ENCODE measurements around the gene PLEKHG4. TPM values are rescaled to one million over a fixed set of nuclear protein-coding genes. Genes with fewer than 3 reads are reported as not detected.

PLEKHG4 gene
- total and polyA plus RNA-seq, 9 of the 15 experiments (the other 6 are each of a cell fraction or from before 2014, with no cell fraction given) = 3.7 to 36.8 (median 17.9) TPM

GRCh38 chr16:67287960-67288359, 8.6 kb downstream of the PLEKHG4 start (continued):
- TF ChIP-seq, protein P1, sequence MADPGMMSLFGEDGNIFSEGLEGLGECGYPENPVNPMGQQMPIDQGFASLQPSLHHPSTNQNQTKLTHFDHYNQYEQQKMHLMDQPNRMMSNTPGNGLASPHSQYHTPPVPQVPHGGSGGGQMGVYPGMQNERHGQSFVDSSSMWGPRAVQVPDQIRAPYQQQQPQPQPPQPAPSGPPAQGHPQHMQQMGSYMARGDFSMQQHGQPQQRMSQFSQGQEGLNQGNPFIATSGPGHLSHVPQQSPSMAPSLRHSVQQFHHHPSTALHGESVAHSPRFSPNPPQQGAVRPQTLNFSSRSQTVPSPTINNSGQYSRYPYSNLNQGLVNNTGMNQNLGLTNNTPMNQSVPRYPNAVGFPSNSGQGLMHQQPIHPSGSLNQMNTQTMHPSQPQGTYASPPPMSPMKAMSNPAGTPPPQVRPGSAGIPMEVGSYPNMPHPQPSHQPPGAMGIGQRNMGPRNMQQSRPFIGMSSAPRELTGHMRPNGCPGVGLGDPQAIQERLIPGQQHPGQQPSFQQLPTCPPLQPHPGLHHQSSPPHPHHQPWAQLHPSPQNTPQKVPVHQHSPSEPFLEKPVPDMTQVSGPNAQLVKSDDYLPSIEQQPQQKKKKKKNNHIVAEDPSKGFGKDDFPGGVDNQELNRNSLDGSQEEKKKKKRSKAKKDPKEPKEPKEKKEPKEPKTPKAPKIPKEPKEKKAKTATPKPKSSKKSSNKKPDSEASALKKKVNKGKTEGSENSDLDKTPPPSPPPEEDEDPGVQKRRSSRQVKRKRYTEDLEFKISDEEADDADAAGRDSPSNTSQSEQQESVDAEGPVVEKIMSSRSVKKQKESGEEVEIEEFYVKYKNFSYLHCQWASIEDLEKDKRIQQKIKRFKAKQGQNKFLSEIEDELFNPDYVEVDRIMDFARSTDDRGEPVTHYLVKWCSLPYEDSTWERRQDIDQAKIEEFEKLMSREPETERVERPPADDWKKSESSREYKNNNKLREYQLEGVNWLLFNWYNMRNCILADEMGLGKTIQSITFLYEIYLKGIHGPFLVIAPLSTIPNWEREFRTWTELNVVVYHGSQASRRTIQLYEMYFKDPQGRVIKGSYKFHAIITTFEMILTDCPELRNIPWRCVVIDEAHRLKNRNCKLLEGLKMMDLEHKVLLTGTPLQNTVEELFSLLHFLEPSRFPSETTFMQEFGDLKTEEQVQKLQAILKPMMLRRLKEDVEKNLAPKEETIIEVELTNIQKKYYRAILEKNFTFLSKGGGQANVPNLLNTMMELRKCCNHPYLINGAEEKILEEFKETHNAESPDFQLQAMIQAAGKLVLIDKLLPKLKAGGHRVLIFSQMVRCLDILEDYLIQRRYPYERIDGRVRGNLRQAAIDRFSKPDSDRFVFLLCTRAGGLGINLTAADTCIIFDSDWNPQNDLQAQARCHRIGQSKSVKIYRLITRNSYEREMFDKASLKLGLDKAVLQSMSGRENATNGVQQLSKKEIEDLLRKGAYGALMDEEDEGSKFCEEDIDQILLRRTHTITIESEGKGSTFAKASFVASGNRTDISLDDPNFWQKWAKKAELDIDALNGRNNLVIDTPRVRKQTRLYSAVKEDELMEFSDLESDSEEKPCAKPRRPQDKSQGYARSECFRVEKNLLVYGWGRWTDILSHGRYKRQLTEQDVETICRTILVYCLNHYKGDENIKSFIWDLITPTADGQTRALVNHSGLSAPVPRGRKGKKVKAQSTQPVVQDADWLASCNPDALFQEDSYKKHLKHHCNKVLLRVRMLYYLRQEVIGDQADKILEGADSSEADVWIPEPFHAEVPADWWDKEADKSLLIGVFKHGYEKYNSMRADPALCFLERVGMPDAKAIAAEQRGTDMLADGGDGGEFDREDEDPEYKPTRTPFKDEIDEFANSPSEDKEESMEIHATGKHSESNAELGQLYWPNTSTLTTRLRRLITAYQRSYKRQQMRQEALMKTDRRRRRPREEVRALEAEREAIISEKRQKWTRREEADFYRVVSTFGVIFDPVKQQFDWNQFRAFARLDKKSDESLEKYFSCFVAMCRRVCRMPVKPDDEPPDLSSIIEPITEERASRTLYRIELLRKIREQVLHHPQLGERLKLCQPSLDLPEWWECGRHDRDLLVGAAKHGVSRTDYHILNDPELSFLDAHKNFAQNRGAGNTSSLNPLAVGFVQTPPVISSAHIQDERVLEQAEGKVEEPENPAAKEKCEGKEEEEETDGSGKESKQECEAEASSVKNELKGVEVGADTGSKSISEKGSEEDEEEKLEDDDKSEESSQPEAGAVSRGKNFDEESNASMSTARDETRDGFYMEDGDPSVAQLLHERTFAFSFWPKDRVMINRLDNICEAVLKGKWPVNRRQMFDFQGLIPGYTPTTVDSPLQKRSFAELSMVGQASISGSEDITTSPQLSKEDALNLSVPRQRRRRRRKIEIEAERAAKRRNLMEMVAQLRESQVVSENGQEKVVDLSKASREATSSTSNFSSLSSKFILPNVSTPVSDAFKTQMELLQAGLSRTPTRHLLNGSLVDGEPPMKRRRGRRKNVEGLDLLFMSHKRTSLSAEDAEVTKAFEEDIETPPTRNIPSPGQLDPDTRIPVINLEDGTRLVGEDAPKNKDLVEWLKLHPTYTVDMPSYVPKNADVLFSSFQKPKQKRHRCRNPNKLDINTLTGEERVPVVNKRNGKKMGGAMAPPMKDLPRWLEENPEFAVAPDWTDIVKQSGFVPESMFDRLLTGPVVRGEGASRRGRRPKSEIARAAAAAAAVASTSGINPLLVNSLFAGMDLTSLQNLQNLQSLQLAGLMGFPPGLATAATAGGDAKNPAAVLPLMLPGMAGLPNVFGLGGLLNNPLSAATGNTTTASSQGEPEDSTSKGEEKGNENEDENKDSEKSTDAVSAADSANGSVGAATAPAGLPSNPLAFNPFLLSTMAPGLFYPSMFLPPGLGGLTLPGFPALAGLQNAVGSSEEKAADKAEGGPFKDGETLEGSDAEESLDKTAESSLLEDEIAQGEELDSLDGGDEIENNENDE (IDR thresholded peaks at IDR 0.05; ENCODE audit: low read depth, low read length) = no peak
- no peak for TF ChIP-seq ZNF41 (CRISPR knock-in tag; conservative IDR thresholded peaks at IDR 0.05)
- TF ChIP-seq HMGN3 (IDR thresholded peaks at IDR 0.05; ENCODE audit: borderline replicate concordance, extremely low read depth, insufficient read length, low read depth, low read length) = no peak
- TF ChIP-seq YY1 (IDR thresholded peaks at IDR 0.05; ENCODE audit: borderline replicate concordance in 1 of 3, control insufficient read depth in 1 of 3, extremely low read depth in 1 of 3, insufficient read depth in 3 of 3, insufficient read length in 1 of 3, insufficient replicate concordance in 2 of 3, low read depth in 1 of 3, low read length in 2 of 3) = no peak
- no peak for TF ChIP-seq POLR2A (conservative IDR thresholded peaks at IDR 0.05)
- no peak for TF ChIP-seq HCFC1 (IDR thresholded peaks at IDR 0.05; ENCODE audit: low read depth, low read length)
- TF ChIP-seq ZNF639 (CRISPR knock-in tag; conservative IDR thresholded peaks at IDR 0.05 in 1 of 2, IDR thresholded peaks at IDR 0.05 in 1 of 2) = no peak
